HG03460 (cell line): Measurements from ENCODE around the gene FAM114A2.

Source experiments
- ATAC-seq: cut with Tn5 transposase; IDR thresholded peaks from one replicate; pipeline ENCODE4 v1.9.1; 2021; ENCODE audit not compliant: unreplicated experiment

Gene FAM114A2

GRCh38 chr5:153952057-153952456 lies 86.7 kb downstream of the FAM114A2 start:
- no peak for ATAC-seq

GRCh38 chr5:153941265-153941664 lies 97.4 kb downstream of the FAM114A2 start:
- no peak for ATAC-seq
